ENCODE results near the gene TMEM258.

- TF ChIP-seq EZH2phosphoT487 (IDR thresholded peaks at IDR 0.05; ENCODE audit: borderline replicate concordance, low read length) = no peak
- TF ChIP-seq CTCF (conservative IDR thresholded peaks at IDR 0.05; ENCODE audit: low read depth, low read length) = no peak
Measured at GRCh38 chr11:61765550-61766253, 26.7 kb downstream of the TMEM258 start.
